ENCODE data around the gene NPAS3. TPM values are rescaled to one million over a fixed set of nuclear protein-coding genes. Genes with fewer than 3 reads are reported as not detected.

NPAS3 gene
- total RNA-seq, 2 experiments from 2014 or later, result not detected

GRCh38 chr14:33680873-33681272 lies 742.2 kb downstream of the NPAS3 start:
- DNase-seq (ENCODE audit: low spot score), result no peak
- Histone ChIP-seq H3K4me2 (ENCODE audit: low read length) (no peak overlapping the region), H2AFZ (ENCODE audit: low read length) (no peak overlapping the region), H3K4me1 (ENCODE audit: insufficient read depth, low read length, poor library complexity, severe bottlenecking) (no peaks in the 10 kb centered on the region), H3K9me3 (ENCODE audit: low read length) (no peaks in the 10 kb centered on the region), H3K36me3 (ENCODE audit: insufficient read depth, low read length) (no peaks in the 10 kb centered on the region), H3K4me3 (ENCODE audit: low read depth, low read length, poor library complexity, severe bottlenecking) (no peak overlapping the region), H4K20me1 (ENCODE audit: insufficient read depth, low read length) (no peaks in the 10 kb centered on the region), H3K27ac (ENCODE audit: low read depth, low read length, poor library complexity, severe bottlenecking) (no peak overlapping the region), H3K9me2 (ENCODE audit: insufficient read depth, low read length) (no peaks in the 10 kb centered on the region), H3K79me2 (ENCODE audit: insufficient read depth, low read depth, low read length) (no peaks in the 10 kb centered on the region)
- TF ChIP-seq CTCF (conservative IDR thresholded peaks at IDR 0.05; ENCODE audit: low read length) (no peak), EZH2phosphoT487 (IDR thresholded peaks at IDR 0.05; ENCODE audit: borderline replicate concordance, low read depth, low read length) (no peak)
- ChIA-PET CTCF (ENCODE audit: unreplicated experiment) (no interaction called here), POLR2A (no interaction called here)
- intact Hi-C loops (cut with micrococcal nuclease; ENCODE audit: unreplicated experiment), result no loop called here
- no TSS peak for BruUV-seq (replicated peaks)

- Histone ChIP-seq H2AFZ (ENCODE audit: low read length) (no peak overlapping the region), H3K9me3 (ENCODE audit: low read length) (no peaks in the 10 kb centered on the region), H3K36me3 (ENCODE audit: insufficient read depth, low read length) (no peaks in the 10 kb centered on the region), H3K4me3 (ENCODE audit: low read depth, low read length, poor library complexity, severe bottlenecking) (no peak overlapping the region), H3K4me1 (ENCODE audit: insufficient read depth, low read length, poor library complexity, severe bottlenecking) (no peaks in the 10 kb centered on the region), H3K9me2 (ENCODE audit: insufficient read depth, low read length) (no peaks in the 10 kb centered on the region), H3K79me2 (ENCODE audit: insufficient read depth, low read depth, low read length) (no peaks in the 10 kb centered on the region), H4K20me1 (ENCODE audit: insufficient read depth, low read length) (no peaks in the 10 kb centered on the region), H3K4me2 (ENCODE audit: low read length) (no peak overlapping the region), H3K27ac (ENCODE audit: low read depth, low read length, poor library complexity, severe bottlenecking) (no peak overlapping the region)
- ChIA-PET CTCF (ENCODE audit: unreplicated experiment) (no interaction called here), POLR2A (interaction anchor here (0.6 to 0.7 kb wide), 3 partner anchors 9 to 1322 kb away, joined by 3 to 4 read pairs (median 3); no protein-coding TSS in a partner anchor)
- TF ChIP-seq EZH2phosphoT487 (IDR thresholded peaks at IDR 0.05; ENCODE audit: borderline replicate concordance, low read depth, low read length) (no peak), CTCF (conservative IDR thresholded peaks at IDR 0.05; ENCODE audit: low read length) (no peak)
- intact Hi-C loops (cut with micrococcal nuclease; ENCODE audit: unreplicated experiment), result no loop called here
- DNase-seq (ENCODE audit: low spot score), result no peak
- no TSS peak for BruUV-seq (replicated peaks)
These were observed 744.1 kb downstream of the NPAS3 start for GRCh38 chr14:33682760-33683159.

GRCh38 chr14:33685026-33685425 lies 746.3 kb downstream of the NPAS3 start:
- no peaks in the 10 kb centered on the region for H3K4me1 ChIP-seq (ENCODE audit: insufficient read depth, low read length, poor library complexity, severe bottlenecking)
- H3K36me3 ChIP-seq (ENCODE audit: insufficient read depth, low read length), result no peaks in the 10 kb centered on the region
- H3K27ac ChIP-seq (ENCODE audit: low read depth, low read length, poor library complexity, severe bottlenecking), result no peak overlapping the region
- TF ChIP-seq EZH2phosphoT487 (IDR thresholded peaks at IDR 0.05; ENCODE audit: borderline replicate concordance, low read depth, low read length) (no peak), CTCF (conservative IDR thresholded peaks at IDR 0.05; ENCODE audit: low read length) (no peak)
- H4K20me1 ChIP-seq (ENCODE audit: insufficient read depth, low read length), result no peaks in the 10 kb centered on the region
- CTCF ChIA-PET (ENCODE audit: unreplicated experiment), result no interaction called here
- no peaks in the 10 kb centered on the region for H3K9me2 ChIP-seq (ENCODE audit: insufficient read depth, low read length)
- POLR2A ChIA-PET, result interaction anchor here (0.6 kb wide), 1 partner anchor 88 kb away, joined by 3 read pairs; no protein-coding TSS in a partner anchor
- H3K4me3 ChIP-seq (ENCODE audit: low read depth, low read length, poor library complexity, severe bottlenecking), result no peak overlapping the region
- H3K4me2 ChIP-seq (ENCODE audit: low read length), result no peak overlapping the region
- no peaks in the 10 kb centered on the region for H3K9me3 ChIP-seq (ENCODE audit: low read length)
- DNase-seq (ENCODE audit: low spot score), result no peak
- BruUV-seq (replicated peaks), result no TSS peak
- intact Hi-C loops (cut with micrococcal nuclease; ENCODE audit: unreplicated experiment), result no loop called here
- no peaks in the 10 kb centered on the region for H3K79me2 ChIP-seq (ENCODE audit: insufficient read depth, low read depth, low read length)
- no peak overlapping the region for H2AFZ ChIP-seq (ENCODE audit: low read length)
